HepG2 (cell line): ENCODE data around the gene ATP1A1. TPM values are rescaled to one million over a fixed set of nuclear protein-coding genes. Genes with fewer than 3 reads are reported as not detected.

Experiments
- BRD4 ChIP-seq: sonication (generic); formaldehyde crosslinking; IDR thresholded peaks from 2 replicates; pipeline ENCODE4 v1.4.0; 2020; ENCODE audit warnings: missing genetic modification reagents
- EP300 ChIP-seq, 3 experiments: sonication (generic) in 1 of 3; formaldehyde crosslinking in 1 of 3; IDR thresholded peaks; 2 replicates each; pipeline versions ENCODE4 v1.5.1 to v1.6.1; 2011 to 2020; ENCODE audit warnings: low read depth in 2 of 3, low read length in 2 of 3, borderline replicate concordance in 1 of 3, improper control_type of control experiment in 1 of 3, mild to moderate bottlenecking in 1 of 3, missing genetic modification reagents in 1 of 3, moderate library complexity in 1 of 3
- PAX8 ChIP-seq: sonication (generic); formaldehyde crosslinking; IDR thresholded peaks from 2 replicates; pipeline ENCODE4 v1.8.0; 2022; ENCODE audit warnings: mild to moderate bottlenecking, missing genetic modification reagents, borderline replicate concordance
- ZBTB40 ChIP-seq, 2 experiments: fragments of 450-650 bp in 1 of 2; sonication (generic) in 1 of 2; formaldehyde crosslinking in 1 of 2; IDR thresholded peaks; 2 replicates each; pipeline versions ENCODE4 v1.6.1 to v1.8.0; 2016 to 2022; ENCODE audit warnings: antibody characterized with exemption in 1 of 2, mild to moderate bottlenecking in 1 of 2, missing genetic modification reagents in 1 of 2
- ZNF484 ChIP-seq: sonication (generic); formaldehyde crosslinking; IDR thresholded peaks from 2 replicates; pipeline ENCODE4 v1.5.1; 2020; ENCODE audit warnings: mild to moderate bottlenecking, low read depth, missing genetic modification reagents, borderline replicate concordance
- polyA plus RNA-seq, 8 experiments: library from polyadenylated mRNA; depleted of rRNA in 3 of 8; stranded (reverse) in 7 of 8; unstranded in 1 of 8; fragments of >200 nt; fragmentation: Illumina TruSeq in 4 of 8; extraction: Trizol in 4 of 8; gene quantifications; 2 replicates each; pipeline versions ENCODE4 v1.2.1 to v1.2.3, GENCODE V29; 2011 to 2016; ENCODE audit warnings: low read depth in 4 of 8, missing spikeins in 1 of 8, mixed read lengths in 1 of 8; ENCODE audit not compliant: insufficient read depth in 1 of 8
- total RNA-seq, 5 experiments: library from RNA; depleted of rRNA; stranded (reverse); fragments of >200 nt; fragmentation: Illumina TruSeq; extraction: Trizol; gene quantifications; 2 replicates each; pipeline ENCODE4 v1.2.3, GENCODE V29; 2016; ENCODE audit warnings: low read depth in 1 of 5
- TF ChIP-seq, protein P1 (sequence below): sonication (generic); formaldehyde crosslinking; IDR thresholded peaks from 2 replicates; pipeline ENCODE4 v1.9.0; 2021; ENCODE audit warnings: missing genetic modification reagents, mild to moderate bottlenecking, borderline replicate concordance
- TF ChIP-seq, protein P2 (sequence below): sonication (generic); formaldehyde crosslinking; IDR thresholded peaks from 2 replicates; pipeline ENCODE4 v1.4.0; 2020; ENCODE audit warnings: missing genetic modification reagents, borderline replicate concordance
- TF ChIP-seq, protein P3 (sequence below): sonication (generic); formaldehyde crosslinking; IDR thresholded peaks from 2 replicates; pipeline ENCODE4 v1.4.0; 2020; ENCODE audit warnings: missing genetic modification reagents

Gene ATP1A1
- total and polyA plus RNA-seq, 2 of the 13 experiments (the other 11 are each of a cell fraction or from before 2014, with no cell fraction given), result 280 to 705 TPM

DNA sequence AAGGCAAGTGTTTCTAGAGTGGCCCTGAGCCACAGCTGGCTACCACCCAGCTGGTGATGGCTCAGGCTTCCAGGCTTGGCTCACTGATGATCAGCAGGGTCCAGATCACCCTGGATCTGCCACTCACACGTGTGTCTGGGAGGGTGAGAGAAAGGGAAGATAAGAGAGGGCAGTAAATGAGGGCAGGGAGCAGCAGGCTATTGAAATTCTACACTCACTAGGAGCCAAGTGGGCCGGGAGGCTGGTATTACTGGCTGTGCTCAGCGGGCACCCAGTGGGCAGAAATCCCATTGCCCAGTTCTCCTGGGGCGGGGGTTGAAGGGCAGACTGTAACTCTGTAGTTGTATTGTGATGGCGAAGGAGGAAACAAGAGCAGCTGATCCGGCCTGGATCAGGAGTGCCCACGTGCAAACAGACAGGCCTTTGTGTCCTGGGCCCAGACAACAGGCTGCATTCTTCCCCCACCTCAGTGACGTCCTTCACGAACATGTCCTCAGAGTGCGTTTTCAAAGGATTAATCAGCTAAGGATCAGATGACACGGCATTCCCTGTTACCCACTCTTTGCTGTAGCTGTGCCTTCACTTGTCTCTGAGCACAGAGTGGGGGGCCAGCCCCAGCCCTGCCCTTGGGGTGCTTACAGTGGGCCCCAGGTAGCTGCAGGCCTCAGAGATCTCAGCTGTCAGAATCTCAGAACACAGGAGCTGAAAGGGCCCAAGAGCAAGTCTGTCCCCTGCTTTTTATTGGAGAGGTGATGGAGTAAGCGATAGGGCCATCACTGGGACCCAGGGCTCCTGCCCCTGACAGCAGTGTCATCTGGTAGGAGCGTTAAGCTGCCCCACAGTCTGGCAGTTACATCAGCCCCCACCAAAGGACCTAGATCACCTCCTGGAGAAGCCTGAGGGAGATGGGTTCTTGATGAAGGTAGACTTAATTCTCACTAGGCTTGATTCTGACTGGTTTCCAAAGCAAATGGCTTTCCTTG is 60.5 kb downstream of the ATP1A1 start (continued):
- peak in 1 of 2 experiments; percentile 50; a peak in 1 of 4 replicates for TF ChIP-seq EP300 (IDR thresholded peaks at IDR 0.05; ENCODE audit: low read depth in 2 of 2, low read length in 2 of 2)
- peak; percentile 28; the same call in 1 of the 2 replicates for TF ChIP-seq EP300 (CRISPR knock-in tag; IDR thresholded peaks at IDR 0.05; ENCODE audit: borderline replicate concordance)
- TF ChIP-seq ZBTB40 (IDR thresholded peaks at IDR 0.05), result no peak
- TF ChIP-seq ZBTB40 (CRISPR knock-in tag; IDR thresholded peaks at IDR 0.05), result no peak
- 0 out of 2 replicates have a peak, but pooled peaks have one; percentile 41 for TF ChIP-seq BRD4 (CRISPR knock-in tag)
- no peak for TF ChIP-seq ZNF484 (CRISPR knock-in tag)
- TF ChIP-seq, protein P1, sequence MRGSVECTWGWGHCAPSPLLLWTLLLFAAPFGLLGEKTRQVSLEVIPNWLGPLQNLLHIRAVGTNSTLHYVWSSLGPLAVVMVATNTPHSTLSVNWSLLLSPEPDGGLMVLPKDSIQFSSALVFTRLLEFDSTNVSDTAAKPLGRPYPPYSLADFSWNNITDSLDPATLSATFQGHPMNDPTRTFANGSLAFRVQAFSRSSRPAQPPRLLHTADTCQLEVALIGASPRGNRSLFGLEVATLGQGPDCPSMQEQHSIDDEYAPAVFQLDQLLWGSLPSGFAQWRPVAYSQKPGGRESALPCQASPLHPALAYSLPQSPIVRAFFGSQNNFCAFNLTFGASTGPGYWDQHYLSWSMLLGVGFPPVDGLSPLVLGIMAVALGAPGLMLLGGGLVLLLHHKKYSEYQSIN, result no peak
- TF ChIP-seq, protein P2, sequence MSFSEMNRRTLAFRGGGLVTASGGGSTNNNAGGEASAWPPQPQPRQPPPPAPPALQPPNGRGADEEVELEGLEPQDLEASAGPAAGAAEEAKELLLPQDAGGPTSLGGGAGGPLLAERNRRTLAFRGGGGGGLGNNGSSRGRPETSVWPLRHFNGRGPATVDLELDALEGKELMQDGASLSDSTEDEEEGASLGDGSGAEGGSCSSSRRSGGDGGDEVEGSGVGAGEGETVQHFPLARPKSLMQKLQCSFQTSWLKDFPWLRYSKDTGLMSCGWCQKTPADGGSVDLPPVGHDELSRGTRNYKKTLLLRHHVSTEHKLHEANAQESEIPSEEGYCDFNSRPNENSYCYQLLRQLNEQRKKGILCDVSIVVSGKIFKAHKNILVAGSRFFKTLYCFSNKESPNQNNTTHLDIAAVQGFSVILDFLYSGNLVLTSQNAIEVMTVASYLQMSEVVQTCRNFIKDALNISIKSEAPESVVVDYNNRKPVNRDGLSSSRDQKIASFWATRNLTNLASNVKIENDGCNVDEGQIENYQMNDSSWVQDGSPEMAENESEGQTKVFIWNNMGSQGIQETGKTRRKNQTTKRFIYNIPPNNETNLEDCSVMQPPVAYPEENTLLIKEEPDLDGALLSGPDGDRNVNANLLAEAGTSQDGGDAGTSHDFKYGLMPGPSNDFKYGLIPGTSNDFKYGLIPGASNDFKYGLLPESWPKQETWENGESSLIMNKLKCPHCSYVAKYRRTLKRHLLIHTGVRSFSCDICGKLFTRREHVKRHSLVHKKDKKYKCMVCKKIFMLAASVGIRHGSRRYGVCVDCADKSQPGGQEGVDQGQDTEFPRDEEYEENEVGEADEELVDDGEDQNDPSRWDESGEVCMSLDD (CRISPR knock-in tag), result peak; percentile 54; the same call in 1 of the 2 replicates
- TF ChIP-seq, protein P3, sequence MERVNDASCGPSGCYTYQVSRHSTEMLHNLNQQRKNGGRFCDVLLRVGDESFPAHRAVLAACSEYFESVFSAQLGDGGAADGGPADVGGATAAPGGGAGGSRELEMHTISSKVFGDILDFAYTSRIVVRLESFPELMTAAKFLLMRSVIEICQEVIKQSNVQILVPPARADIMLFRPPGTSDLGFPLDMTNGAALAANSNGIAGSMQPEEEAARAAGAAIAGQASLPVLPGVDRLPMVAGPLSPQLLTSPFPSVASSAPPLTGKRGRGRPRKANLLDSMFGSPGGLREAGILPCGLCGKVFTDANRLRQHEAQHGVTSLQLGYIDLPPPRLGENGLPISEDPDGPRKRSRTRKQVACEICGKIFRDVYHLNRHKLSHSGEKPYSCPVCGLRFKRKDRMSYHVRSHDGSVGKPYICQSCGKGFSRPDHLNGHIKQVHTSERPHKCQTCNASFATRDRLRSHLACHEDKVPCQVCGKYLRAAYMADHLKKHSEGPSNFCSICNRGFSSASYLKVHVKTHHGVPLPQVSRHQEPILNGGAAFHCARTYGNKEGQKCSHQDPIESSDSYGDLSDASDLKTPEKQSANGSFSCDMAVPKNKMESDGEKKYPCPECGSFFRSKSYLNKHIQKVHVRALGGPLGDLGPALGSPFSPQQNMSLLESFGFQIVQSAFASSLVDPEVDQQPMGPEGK (CRISPR knock-in tag), result peak; percentile 68; the same call in 1 of the 2 replicates
- no peak for TF ChIP-seq PAX8
